Omental fat pad (tissue), 4 donors: ENCODE measurements around the gene SOD3. TPM values are rescaled to one million over a fixed set of nuclear protein-coding genes. Genes with fewer than 3 reads are reported as not detected.
A peak's percentile ranks its signal among the peaks of the same experiment; 100 is the strongest.

Experiments used
- ATAC-seq: fragments of 150-250 bp; one replicate; pipeline ENCODE4 v1.9.1; 2016; ENCODE audit warnings: mild to moderate bottlenecking, moderate library complexity; ENCODE audit not compliant: low FRiP score
- DNase-seq: peaks from one replicate; pipeline ENCODE4 v3.0.0-alpha.2; 2019; ENCODE audit warnings: low spot score
- CTCF ChIP-seq, 3 donors: fragments of 450-650 bp; IDR thresholded peaks; one replicate each; pipeline ENCODE4 v1.5.1; 2016 to 2017; ENCODE audit warnings: antibody characterized with exemption in 3 of 3, mild to moderate bottlenecking in 3 of 3, moderate library complexity in 2 of 3
- total RNA-seq, 4 donors: library from RNA; depleted of rRNA; stranded (reverse); fragments of >200 nt; gene quantifications; one replicate each; pipeline ENCODE4 v1.1.0, GENCODE V29; 2016

The SOD3 gene
- total RNA-seq, 4 donors from 2014 or later, result 42.3 to 79.5 (median 69.8) TPM

GRCh38 chr4:24769571-24769970 lies 25.8 kb upstream of the SOD3 start:
- DNase-seq (no peak), ATAC-seq (no peak)
- TF ChIP-seq CTCF (IDR thresholded peaks at IDR 0.05), result no peak

GRCh38 chr4:24770032-24770584 lies 25.3 kb upstream of the SOD3 start:
- DNase-seq (no peak), ATAC-seq (peak; percentile 54)
- no peak for TF ChIP-seq CTCF (IDR thresholded peaks at IDR 0.05)

GRCh38 chr4:24770667-24771066 lies 24.7 kb upstream of the SOD3 start:
- ATAC-seq (no peak), DNase-seq (no peak)
- TF ChIP-seq CTCF (IDR thresholded peaks at IDR 0.05), result no peak

DNA sequence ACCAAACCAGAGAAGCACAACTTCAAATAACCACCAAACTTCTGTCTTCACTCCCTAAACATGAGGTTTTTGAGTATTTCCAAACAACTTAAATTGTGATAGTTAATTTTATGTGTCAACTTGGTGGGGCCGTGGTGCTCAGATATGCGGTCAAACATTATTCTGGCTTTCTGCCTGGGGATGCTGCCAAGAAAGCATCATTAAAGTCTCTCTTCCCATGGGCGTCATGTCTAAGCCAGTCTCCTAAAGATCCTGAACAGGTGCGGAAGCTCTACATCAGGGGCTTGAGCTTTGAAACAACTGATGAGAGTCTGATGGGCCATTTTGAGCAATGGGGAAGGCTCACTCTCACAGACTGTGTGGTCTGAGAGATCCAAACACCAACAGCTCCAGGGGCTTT lies 24.1 kb upstream of the SOD3 start:
- DNase-seq (no peak), ATAC-seq (no peak)
- no peak for TF ChIP-seq CTCF (IDR thresholded peaks at IDR 0.05)

GRCh38 chr4:24772061-24772705 lies 23.2 kb upstream of the SOD3 start:
- no peak for ATAC-seq
- no peak for TF ChIP-seq CTCF (IDR thresholded peaks at IDR 0.05)
- DNase-seq, result no peak

DNA sequence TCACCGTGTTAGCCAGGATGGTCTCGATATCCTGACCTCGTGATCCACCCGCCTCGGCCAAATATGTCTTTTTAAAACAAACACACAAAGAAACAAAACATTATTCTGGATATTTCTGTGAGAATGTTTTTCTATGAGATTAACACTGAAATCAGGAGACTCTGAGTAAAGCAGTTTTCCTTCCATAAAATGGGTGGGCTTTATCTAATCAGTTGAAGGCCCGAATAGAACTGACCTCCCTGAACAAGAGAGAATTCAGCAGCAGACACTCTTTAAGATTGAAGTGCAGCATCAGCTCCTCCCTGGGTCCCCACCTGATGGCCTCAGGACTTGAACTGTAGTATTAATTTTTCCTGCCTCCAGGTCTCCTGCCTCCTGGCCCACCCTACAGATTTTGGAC lies 22.4 kb upstream of the SOD3 start:
- DNase-seq (no peak), ATAC-seq (no peak)
- TF ChIP-seq CTCF (IDR thresholded peaks at IDR 0.05), result no peak

DNA sequence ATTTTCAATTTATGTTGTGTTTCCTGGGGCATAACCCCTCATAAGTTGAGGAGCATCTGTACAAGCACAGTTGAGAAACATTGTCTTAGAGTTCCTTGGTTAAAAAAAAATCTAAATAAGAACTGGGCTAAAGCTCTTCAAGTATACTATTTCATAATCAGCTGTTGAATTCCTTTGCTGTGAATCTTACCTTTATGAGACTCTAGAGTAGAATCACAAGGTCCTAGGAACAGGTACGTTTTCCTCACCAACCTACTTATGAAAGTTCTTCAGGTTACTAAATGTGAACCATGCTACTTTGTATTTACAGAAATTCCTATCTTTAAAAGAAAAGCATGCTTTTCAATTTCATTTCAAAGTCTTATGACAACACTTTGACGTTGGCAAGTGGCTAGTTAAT lies 20.9 kb upstream of the SOD3 start:
- ATAC-seq (no peak), DNase-seq (no peak)
- no peak for TF ChIP-seq CTCF (IDR thresholded peaks at IDR 0.05)
